ENCODE data around the gene FEV.

GRCh38 chr2:218981881-218982585 is 3.0 kb downstream of the FEV start:
- peak; percentile 14 for TF ChIP-seq SUZ12 (IDR thresholded peaks at IDR 0.05; ENCODE audit: extremely low read depth, insufficient read depth, insufficient read length)
- no peak for TF ChIP-seq ZNF274 (IDR thresholded peaks at IDR 0.05; ENCODE audit: low read depth, low read length)
